HepG2 (cell line): ENCODE data around the gene EHD1. TPM values are rescaled to one million over a fixed set of nuclear protein-coding genes. Genes with fewer than 3 reads are reported as not detected.

ENCODE experiments used
- ATAC-seq: fragments of 200-7000 bp; cut with Tn5 transposase; 3 replicates; pipeline ENCODE4 v1.9.1; 2020; ENCODE audit warnings: mild to moderate bottlenecking, moderate library complexity
- BruUV-seq: library from RNA; stranded (reverse); fragments of 400-500 nt; replicated peaks from 2 replicates; lab custom pipeline; 2021; lab: Mats Ljungman, UMichigan
- CTCF ChIA-PET: fragments of 300-600 bp; formaldehyde crosslinking; extraction: SDS; loops from one replicate; lab custom pipeline; 2021; ENCODE audit warnings: low total read pairs, inconsistent platforms, low intra/inter-chr PET ratio; lab: Yijun Ruan, JAX
- POLR2A ChIA-PET: fragments of 350-600 bp; sonication (Branson Sonifier 250); formaldehyde crosslinking; loops from one replicate; lab custom pipeline; 2020; ENCODE audit warnings: antibody characterized with exemption, inconsistent platforms; lab: Yijun Ruan, JAX
- DNase-seq: peaks from one replicate; pipeline ENCODE4 v3.0.0-alpha.2; 2015; ENCODE audit warnings: low spot score
- FAIRE-seq: peaks from 3 replicates; lab custom pipeline; 2011; peaks lifted over from hg19 to GRCh38; lab: Jason Lieb, UNC
- H2AFZ ChIP-seq: one replicate; pipeline ENCODE4 v1.6.1; 2011; ENCODE audit warnings: low read length, inconsistent platforms
- H3K27ac ChIP-seq: fragments of 300-600 bp; 3 replicates; pipeline ENCODE4 v1.8.0; 2011; ENCODE audit warnings: mixed run types, mild to moderate bottlenecking, mixed read lengths, low read length, inconsistent platforms; ENCODE audit not compliant: insufficient read depth; ENCODE audit errors: extremely low read length
- H3K27me3 ChIP-seq, 2 experiments: fragments of 200-600 bp in 1 of 2; 2 replicates in 1 of 2; 3 replicates in 1 of 2; pipeline versions ENCODE4 v1.6.0 to v1.8.0; 2011; ENCODE audit warnings: low read length in 2 of 2, mild to moderate bottlenecking in 2 of 2, moderate library complexity in 2 of 2, inconsistent platforms in 1 of 2; ENCODE audit not compliant: insufficient read depth in 2 of 2, control insufficient read depth in 1 of 2
- H3K36me3 ChIP-seq, 2 experiments: fragments of 200-600 bp in 1 of 2; replicated peaks in 1 of 2; 2 replicates in 1 of 2; 3 replicates in 1 of 2; pipeline versions ENCODE4 v1.5.1 to v1.8.0; 2011; ENCODE audit warnings: low read length in 2 of 2, inconsistent platforms in 1 of 2; ENCODE audit not compliant: insufficient read depth in 2 of 2, control insufficient read depth in 1 of 2
- H3K4me1 ChIP-seq: 2 replicates; pipeline ENCODE4 v1.5.1; 2012; ENCODE audit warnings: low read length, inconsistent platforms; ENCODE audit not compliant: insufficient read depth
- H3K4me2 ChIP-seq: 2 replicates; pipeline ENCODE4 v1.6.0; 2011; ENCODE audit warnings: low read depth, low read length, inconsistent platforms
- H3K4me3 ChIP-seq, 3 experiments: fragments of 200-600 bp in 1 of 3; sonication (generic), shearing (Covaris generic) in 1 of 3; replicated peaks in 1 of 3; 2 replicates each; pipeline ENCODE4 v1.5.1; 2011 to 2016; ENCODE audit warnings: low read length in 3 of 3, inconsistent platforms in 2 of 3, low read depth in 2 of 3, mild to moderate bottlenecking in 2 of 3, control low read depth in 1 of 3, mixed read lengths in 1 of 3; ENCODE audit not compliant: insufficient read depth in 1 of 3
- H3K79me2 ChIP-seq: one replicate; pipeline ENCODE4 v1.6.1; 2011; ENCODE audit warnings: low read length, inconsistent platforms; ENCODE audit not compliant: insufficient read depth
- H3K9ac ChIP-seq: 2 replicates; pipeline ENCODE4 v1.6.0; 2011; ENCODE audit warnings: mild to moderate bottlenecking, low read depth, low read length, inconsistent platforms; ENCODE audit not compliant: insufficient read depth
- H3K9me3 ChIP-seq: 2 replicates; pipeline ENCODE4 v1.5.1; 2012; ENCODE audit warnings: mild to moderate bottlenecking, low read length
- H4K20me1 ChIP-seq: 2 replicates; pipeline ENCODE4 v1.6.0; 2011; ENCODE audit warnings: inconsistent platforms, mild to moderate bottlenecking, low read length, moderate library complexity; ENCODE audit not compliant: insufficient read depth
- CAMTA2 ChIP-seq: sonication (generic); formaldehyde crosslinking; IDR thresholded peaks from 2 replicates; pipeline ENCODE4 v1.4.0; 2020; ENCODE audit warnings: mild to moderate bottlenecking, missing genetic modification reagents, borderline replicate concordance
- CREB1 ChIP-seq, 2 experiments: fragments of 450-650 bp in 1 of 2; IDR thresholded peaks; 2 replicates each; pipeline ENCODE4 v1.6.1; 2016 to 2017; ENCODE audit warnings: control low read depth in 1 of 2, mild to moderate bottlenecking in 1 of 2, missing compliant biosample characterization in 1 of 2, missing genetic modification characterization in 1 of 2
- DMAP1 ChIP-seq: IDR thresholded peaks from 2 replicates; pipeline ENCODE4 v1.6.1; 2016
- DR1 ChIP-seq: sonication (generic); formaldehyde crosslinking; IDR thresholded peaks from 2 replicates; pipeline ENCODE4 v1.8.0; 2021; ENCODE audit warnings: mild to moderate bottlenecking, missing genetic modification reagents, inconsistent platforms
- ETV5 ChIP-seq: IDR thresholded peaks from 2 replicates; pipeline ENCODE4 v1.6.1; 2018; ENCODE audit warnings: missing biosample characterization, missing genetic modification reagents, inconsistent platforms, borderline replicate concordance
- HNF4A ChIP-seq: sonication (generic); formaldehyde crosslinking; IDR thresholded peaks from 2 replicates; pipeline ENCODE4 v1.4.0; 2020; ENCODE audit warnings: missing genetic modification reagents
- HOMEZ ChIP-seq: IDR thresholded peaks from 2 replicates; pipeline ENCODE4 v1.6.1; 2016; ENCODE audit warnings: low read depth
- KAT2B ChIP-seq: fragments of 150-350 bp; IDR thresholded peaks from 2 replicates; pipeline ENCODE4 v1.6.1; 2014; ENCODE audit warnings: low read depth, low read length, borderline replicate concordance
- MAFG ChIP-seq: sonication (generic); formaldehyde crosslinking; IDR thresholded peaks from 2 replicates; pipeline ENCODE4 v1.5.1; 2020; ENCODE audit warnings: mild to moderate bottlenecking, missing genetic modification reagents
- TCF12 ChIP-seq, 2 experiments: fragments of 450-650 bp in 1 of 2; sonication (generic) in 1 of 2; formaldehyde crosslinking in 1 of 2; IDR thresholded peaks; 2 replicates each; pipeline versions ENCODE4 v1.6.1 to v1.8.0; 2017 to 2022; ENCODE audit warnings: antibody characterized with exemption in 1 of 2, mild to moderate bottlenecking in 1 of 2, missing genetic modification reagents in 1 of 2, moderate library complexity in 1 of 2
- TEF ChIP-seq: sonication (generic); formaldehyde crosslinking; IDR thresholded peaks from 2 replicates; pipeline ENCODE4 v1.5.0; 2020; ENCODE audit warnings: missing genetic modification reagents
- THYN1 ChIP-seq: sonication (generic); formaldehyde crosslinking; IDR thresholded peaks from 2 replicates; pipeline ENCODE4 v1.8.1; 2023; ENCODE audit warnings: low read depth, mild to moderate bottlenecking, moderate library complexity, missing genetic modification reagents, borderline replicate concordance
- ZFAT ChIP-seq: sonication (generic); formaldehyde crosslinking; conservative IDR thresholded peaks from 2 replicates; pipeline ENCODE4 v1.8.1; 2023; ENCODE audit warnings: missing genetic modification reagents, inconsistent platforms
- ZNF44 ChIP-seq: sonication (generic); formaldehyde crosslinking; IDR thresholded peaks from 2 replicates; pipeline ENCODE4 v1.5.1; 2020; ENCODE audit warnings: mild to moderate bottlenecking, missing genetic modification reagents
- ZNF503 ChIP-seq: sonication (generic); formaldehyde crosslinking; IDR thresholded peaks from 2 replicates; pipeline ENCODE4 v1.4.0; 2020; ENCODE audit warnings: missing genetic modification reagents
- ZNF619 ChIP-seq: sonication (generic); formaldehyde crosslinking; IDR thresholded peaks from 2 replicates; pipeline ENCODE4 v1.4.0; 2020; ENCODE audit warnings: mild to moderate bottlenecking, missing genetic modification reagents
- ZNF761 ChIP-seq: sonication (generic); formaldehyde crosslinking; conservative IDR thresholded peaks from 2 replicates; pipeline ENCODE4 v1.4.0; 2020; ENCODE audit warnings: mild to moderate bottlenecking, missing genetic modification reagents
- WGBS: methylation state at CpG from one replicate; pipeline ENCODE4 v1.1.6; 2017; ENCODE audit warnings: low lambda C conversion rate; 5-methylcytosine and 5-hydroxymethylcytosine counted together
- in situ Hi-C: cut with HindIII; loops from 2 replicates; pipeline ENCODE4 v1.10.0; 2017; ENCODE audit warnings: low pct_unique_long_range_greater_than_20kb; ENCODE audit not compliant: extremely low pct_ligation_motif_present
- intact Hi-C: fragments of 100-400 bp; cut with micrococcal nuclease; formaldehyde crosslinking; loops from one replicate; pipeline ENCODE4 v1.10.0; 2022; ENCODE audit not compliant: unreplicated experiment
- polyA plus RNA-seq, 8 experiments: library from polyadenylated mRNA; depleted of rRNA in 3 of 8; stranded (reverse) in 7 of 8; unstranded in 1 of 8; fragments of >200 nt; fragmentation: Illumina TruSeq in 4 of 8; extraction: Trizol in 4 of 8; gene quantifications; 2 replicates each; pipeline versions ENCODE4 v1.2.1 to v1.2.3, GENCODE V29; 2011 to 2016; ENCODE audit warnings: low read depth in 4 of 8, missing spikeins in 1 of 8, mixed read lengths in 1 of 8; ENCODE audit not compliant: insufficient read depth in 1 of 8
- total RNA-seq, 5 experiments: library from RNA; depleted of rRNA; stranded (reverse); fragments of >200 nt; fragmentation: Illumina TruSeq; extraction: Trizol; gene quantifications; 2 replicates each; pipeline ENCODE4 v1.2.3, GENCODE V29; 2016; ENCODE audit warnings: low read depth in 1 of 5

EHD1 gene
- total and polyA plus RNA-seq, 2 of the 13 experiments (the other 11 are each of a cell fraction or from before 2014, with no cell fraction given), result 23.6 to 26.6 TPM

- TF ChIP-seq ZNF503 (CRISPR knock-in tag), result peak; percentile 57; the same call in 1 of the 2 replicates
- TF ChIP-seq HOMEZ, result no peak
- no peak for TF ChIP-seq HNF4A
- TF ChIP-seq TEF, result no peak
- TF ChIP-seq ETV5 (CRISPR knock-in tag), result peak; percentile 72; the same call in 1 of the 2 replicates
These were observed 68.0 kb downstream of the EHD1 start, which contains the start of gene MEN1 (continued) for GRCh38 chr11:64810271-64810890.

- Histone ChIP-seq H3K4me3 (peak overlapping the region; percentile 78 to 90 (median 82)), H3K9me3 (no peaks in the 10 kb centered on the region), H3K79me2 (no peaks in the 10 kb centered on the region), H3K27me3 (no peaks in the 10 kb centered on the region), H2AFZ (no peak overlapping the region), H4K20me1 (no peaks in the 10 kb centered on the region), H3K4me2 (peak overlapping the region; percentile 93), H3K9ac (peak overlapping the region; percentile 69), H3K36me3 (peaks cover 8 to 27% of the 10 kb centered on the region in 2 experiments; a peak in 4 of 5 replicates), H3K27ac (peak overlapping the region; percentile 35), H3K4me1 (peaks cover 34% of the 10 kb centered on the region)
- no peak for DNase-seq
- in situ Hi-C loops, result no loop called here
- FAIRE-seq, result no peak
- CTCF ChIA-PET, result no interaction called here
- no TSS peak for BruUV-seq
- intact Hi-C loops, result no loop called here
- WGBS, result 2% methylated on average over 26 of the region's 44 CpGs
- POLR2A ChIA-PET, result interaction anchor here (0.7 to 2.7 kb wide), 5 partner anchors 15 to 189 kb away, joined by 3 to 15 read pairs (median 4); partner anchors contain the start of genes GPHA2 and SF1
- peak; percentile 30 for ATAC-seq
- TF ChIP-seq MAFG (CRISPR knock-in tag), result no peak
- no peak for TF ChIP-seq DR1 (CRISPR knock-in tag)
- 0 out of 2 replicates have a peak, but pooled peaks have one; percentile 5 for TF ChIP-seq ZNF761
- TF ChIP-seq ZFAT (CRISPR knock-in tag), result no peak
- 0 out of 2 replicates have a peak, but pooled peaks have one; percentile 0 for TF ChIP-seq DMAP1 (CRISPR knock-in tag)
- no peak for TF ChIP-seq CAMTA2
- TF ChIP-seq KAT2B, result no peak
- no peak for TF ChIP-seq THYN1
- TF ChIP-seq ZNF619 (CRISPR knock-in tag), result no peak
- no peak for TF ChIP-seq TCF12 (IDR thresholded peaks at IDR 0.05)
- TF ChIP-seq TCF12 (CRISPR knock-in tag; IDR thresholded peaks at IDR 0.05), result no peak
- no peak for TF ChIP-seq ZNF44 (CRISPR knock-in tag)
- TF ChIP-seq CREB1 (IDR thresholded peaks at IDR 0.05), result 0 out of 2 replicates have a peak, but pooled peaks have one; percentile 16
- no peak for TF ChIP-seq CREB1 (CRISPR knock-in tag; IDR thresholded peaks at IDR 0.05)
These were observed 68.6 kb downstream of the EHD1 start for GRCh38 chr11:64809781-64810241.
